Lower lobe of right lung (tissue), 2 donors: Measurements from ENCODE around the gene XYLT2. TPM values are rescaled to one million over a fixed set of nuclear protein-coding genes. Genes with fewer than 3 reads are reported as not detected.

Source experiments
- ATAC-seq, 2 donors: fragments of 200-7000 bp; cut with Tn5 transposase; one replicate each; pipeline ENCODE4 v1.9.1; 2020 to 2022; ENCODE audit warnings: mild to moderate bottlenecking in 2 of 2, moderate library complexity in 2 of 2
- DNase-seq: peaks from one replicate; pipeline ENCODE4 v3.0.0-alpha.2; 2020
- H3K27ac ChIP-seq: fragments of 200-600 bp; one replicate; pipeline ENCODE4 v1.8.0; 2022
- H3K27me3 ChIP-seq: fragments of 200-600 bp; one replicate; pipeline ENCODE4 v1.8.0; 2022; ENCODE audit warnings: low read depth
- H3K36me3 ChIP-seq: fragments of 200-600 bp; one replicate; pipeline ENCODE4 v1.8.0; 2022; ENCODE audit warnings: mild to moderate bottlenecking
- H3K4me1 ChIP-seq: fragments of 200-600 bp; one replicate; pipeline ENCODE4 v1.8.0; 2022
- H3K4me3 ChIP-seq: fragments of 200-600 bp; one replicate; pipeline ENCODE4 v1.8.0; 2022; ENCODE audit warnings: mild to moderate bottlenecking
- H3K9me3 ChIP-seq: fragments of 200-600 bp; one replicate; pipeline ENCODE4 v1.8.0; 2022
- intact Hi-C: fragments of 100-400 bp; cut with DNase I; formaldehyde crosslinking; loops from one replicate; pipeline ENCODE4 v1.11.0; 2022
- total RNA-seq: library from RNA; stranded (reverse); fragmentation: NEBNext Ultra II Directional; extraction: Animal tissue kit (Norgen Biotek cat#: 25700); gene quantifications from one replicate; pipeline ENCODE4 v1.2.1, GENCODE V29; 2021
- TF ChIP-seq, protein P1 (sequence below): fragments of 200-600 bp; IDR thresholded peaks from one replicate; pipeline ENCODE4 v1.8.0; 2022; ENCODE audit warnings: antibody characterized with exemption, mild to moderate bottlenecking
- donor health status: DM: no; HTN: yes; CAD: no; lungs with severe emphysema.

Gene XYLT2
- total RNA-seq, 1 donor from 2014 or later: 19.3 TPM

DNA sequence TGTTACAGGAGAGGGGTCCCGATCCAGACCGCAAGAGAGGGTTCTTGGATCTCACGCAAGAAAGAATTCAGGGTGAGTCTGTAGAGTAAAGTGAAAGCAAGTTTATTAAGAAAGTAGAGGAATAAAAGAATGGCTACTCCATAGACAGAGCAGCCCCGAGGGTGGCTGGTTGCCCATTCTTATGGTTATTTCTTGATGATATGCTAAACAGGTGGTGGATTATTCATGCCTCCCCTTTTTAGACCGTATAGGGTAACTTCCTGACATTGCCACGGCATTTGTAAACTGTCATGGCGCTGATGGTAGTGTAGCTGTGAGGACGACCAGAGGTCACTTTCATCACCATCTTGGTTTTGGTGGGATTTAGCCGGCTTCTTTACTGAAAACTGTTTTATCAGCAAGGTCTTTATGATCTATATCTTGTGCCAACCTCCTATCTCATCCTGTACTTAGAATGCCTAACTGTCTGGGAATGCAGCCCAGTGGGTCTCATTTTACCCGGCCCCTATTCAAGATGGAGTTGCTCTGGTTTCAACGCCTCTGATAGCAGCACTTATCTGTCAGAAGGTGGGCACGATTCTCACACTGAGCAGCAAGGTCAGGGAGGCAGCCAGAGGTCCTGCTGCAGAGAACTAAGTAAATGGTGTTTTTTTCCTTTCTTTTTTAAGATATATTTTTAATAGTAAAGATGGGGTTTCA lies 26.5 kb upstream of the XYLT2 start:
- Histone ChIP-seq H3K27me3 (no peaks in the 10 kb centered on the region), H3K9me3 (no peaks in the 10 kb centered on the region), H3K4me3 (no peak overlapping the region), H3K27ac (no peak overlapping the region), H3K36me3 (no peaks in the 10 kb centered on the region), H3K4me1 (no peaks in the 10 kb centered on the region)
- DNase-seq (no peak), ATAC-seq (no peak)
- intact Hi-C loops: no loop called here
- TF ChIP-seq, protein P1, sequence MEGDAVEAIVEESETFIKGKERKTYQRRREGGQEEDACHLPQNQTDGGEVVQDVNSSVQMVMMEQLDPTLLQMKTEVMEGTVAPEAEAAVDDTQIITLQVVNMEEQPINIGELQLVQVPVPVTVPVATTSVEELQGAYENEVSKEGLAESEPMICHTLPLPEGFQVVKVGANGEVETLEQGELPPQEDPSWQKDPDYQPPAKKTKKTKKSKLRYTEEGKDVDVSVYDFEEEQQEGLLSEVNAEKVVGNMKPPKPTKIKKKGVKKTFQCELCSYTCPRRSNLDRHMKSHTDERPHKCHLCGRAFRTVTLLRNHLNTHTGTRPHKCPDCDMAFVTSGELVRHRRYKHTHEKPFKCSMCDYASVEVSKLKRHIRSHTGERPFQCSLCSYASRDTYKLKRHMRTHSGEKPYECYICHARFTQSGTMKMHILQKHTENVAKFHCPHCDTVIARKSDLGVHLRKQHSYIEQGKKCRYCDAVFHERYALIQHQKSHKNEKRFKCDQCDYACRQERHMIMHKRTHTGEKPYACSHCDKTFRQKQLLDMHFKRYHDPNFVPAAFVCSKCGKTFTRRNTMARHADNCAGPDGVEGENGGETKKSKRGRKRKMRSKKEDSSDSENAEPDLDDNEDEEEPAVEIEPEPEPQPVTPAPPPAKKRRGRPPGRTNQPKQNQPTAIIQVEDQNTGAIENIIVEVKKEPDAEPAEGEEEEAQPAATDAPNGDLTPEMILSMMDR: no peak

DNA sequence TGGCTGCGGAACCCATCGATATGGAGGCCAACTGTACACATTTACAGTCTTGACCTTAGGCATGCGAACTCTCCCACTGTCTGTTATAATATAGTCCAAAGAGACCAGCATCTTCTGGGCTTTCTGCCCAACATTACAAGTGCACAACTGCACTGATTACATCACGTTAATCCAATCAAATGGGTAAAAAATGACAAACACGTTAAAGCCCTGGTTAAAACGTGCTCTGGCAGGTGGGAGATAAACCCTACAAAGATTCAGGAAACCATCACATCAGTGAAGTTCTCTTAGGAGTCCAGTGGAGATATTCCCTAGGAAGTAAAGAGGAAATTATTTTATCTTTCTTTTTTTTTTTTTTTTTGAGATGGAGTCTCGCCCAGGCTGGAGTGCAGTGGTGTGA lies 23.7 kb upstream of the XYLT2 start:
- no peak for ATAC-seq
- Histone ChIP-seq H3K4me1 (no peaks in the 10 kb centered on the region), H3K9me3 (no peaks in the 10 kb centered on the region), H3K4me3 (no peak overlapping the region), H3K27me3 (no peaks in the 10 kb centered on the region), H3K27ac (no peak overlapping the region), H3K36me3 (no peaks in the 10 kb centered on the region)
- no peak for DNase-seq
- TF ChIP-seq, protein P1: no peak
- intact Hi-C loops: no loop called here

DNA sequence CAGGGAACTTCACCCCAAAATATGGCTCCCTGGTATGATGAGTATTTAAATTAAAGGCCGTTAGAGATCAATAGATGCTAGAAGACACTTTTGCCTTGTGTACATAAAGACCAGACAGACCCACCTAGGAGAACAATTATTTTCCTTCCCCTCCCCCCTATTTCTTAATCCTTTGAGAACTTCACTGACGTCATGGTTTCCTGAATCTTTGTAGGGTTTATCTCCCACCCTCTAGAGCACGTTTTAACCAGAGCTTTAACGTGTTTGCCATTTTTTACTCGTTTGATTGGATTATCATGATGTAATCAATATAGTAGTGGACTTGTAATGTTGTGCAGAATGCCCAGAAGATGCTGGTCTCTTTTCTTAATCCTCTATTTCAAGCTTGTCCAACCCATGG lies 22.9 kb upstream of the XYLT2 start:
- H3K4me1 ChIP-seq: no peaks in the 10 kb centered on the region
- TF ChIP-seq, protein P1: no peak
- DNase-seq (no peak), ATAC-seq (no peak)
- intact Hi-C loops: no loop called here
- H3K36me3 ChIP-seq: no peaks in the 10 kb centered on the region
- no peaks in the 10 kb centered on the region for H3K27me3 ChIP-seq
- no peak overlapping the region for H3K27ac ChIP-seq
- no peaks in the 10 kb centered on the region for H3K9me3 ChIP-seq
- H3K4me3 ChIP-seq: no peak overlapping the region

DNA sequence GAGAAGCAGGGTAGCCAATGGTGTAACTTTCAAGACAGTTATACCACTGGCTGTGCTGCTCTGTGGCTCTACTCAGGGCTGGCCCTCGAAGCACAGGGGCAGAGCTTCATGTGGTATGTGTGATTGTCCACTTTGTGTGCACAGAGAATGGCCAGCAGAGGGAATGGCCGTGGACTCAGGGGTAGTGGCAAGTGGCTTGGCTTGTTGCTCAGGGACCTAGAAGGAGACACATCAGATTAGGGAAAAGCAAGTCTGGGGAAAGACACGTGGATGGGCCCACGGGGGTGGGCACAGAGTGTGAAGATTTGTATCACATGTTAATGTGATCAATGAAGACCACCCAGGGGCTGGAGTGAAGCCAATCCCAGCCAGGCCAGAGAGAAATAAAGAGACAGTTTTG lies 20.0 kb upstream of the XYLT2 start:
- no peak for DNase-seq
- no peaks in the 10 kb centered on the region for H3K36me3 ChIP-seq
- H3K9me3 ChIP-seq: no peaks in the 10 kb centered on the region
- H3K4me1 ChIP-seq: no peaks in the 10 kb centered on the region
- intact Hi-C loops: no loop called here
- H3K27ac ChIP-seq: no peak overlapping the region
- H3K4me3 ChIP-seq: no peak overlapping the region
- no peaks in the 10 kb centered on the region for H3K27me3 ChIP-seq
- ATAC-seq: no peak
- TF ChIP-seq, protein P1: no peak

DNA sequence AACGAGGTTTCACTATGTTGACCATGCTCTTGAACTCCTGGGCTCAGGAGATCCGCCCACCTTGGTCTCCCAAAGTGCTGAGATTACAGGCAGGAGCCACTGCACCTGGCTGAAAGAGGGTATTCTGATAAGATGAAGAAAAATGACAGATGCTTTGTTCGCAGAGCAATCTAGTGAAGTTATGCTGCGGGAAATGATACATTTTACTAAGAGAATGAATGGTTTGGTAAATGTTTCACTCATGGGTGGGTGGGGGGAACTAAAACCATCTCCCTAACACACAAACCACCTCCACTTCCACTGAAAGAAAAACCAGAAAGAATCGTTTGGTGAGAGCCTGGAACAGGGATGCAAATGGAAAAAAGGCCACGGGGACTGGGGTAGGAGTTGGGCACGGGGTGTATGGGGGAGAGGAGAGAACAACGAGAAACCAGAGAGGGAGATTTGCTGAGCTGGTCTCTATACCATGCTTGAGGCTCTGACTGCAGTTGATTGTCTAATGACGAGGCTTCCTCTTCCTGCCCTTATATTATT lies 19.0 kb upstream of the XYLT2 start:
- no peak for ATAC-seq
- no peak for DNase-seq
- H3K9me3 ChIP-seq: no peaks in the 10 kb centered on the region

More for the DNA sequence above, 19.0 kb upstream of the XYLT2 start:
- Histone ChIP-seq H3K4me3 (no peak overlapping the region), H3K27ac (no peak overlapping the region), H3K36me3 (no peaks in the 10 kb centered on the region), H3K4me1 (no peaks in the 10 kb centered on the region), H3K27me3 (no peaks in the 10 kb centered on the region)
- intact Hi-C loops: no loop called here
- TF ChIP-seq, protein P1: no peak
